SU-DHL-6 (cell line): Measurements from ENCODE around the gene SIM2.

Source experiments
- EZH2phosphoT487 ChIP-seq: fragments of 200-600 bp; sonication (generic), shearing (Covaris generic); conservative IDR thresholded peaks from 2 replicates; pipeline ENCODE4 v1.6.1; 2018; ENCODE audit warnings: mild to moderate bottlenecking, antibody characterized with exemption, low read length, moderate library complexity, mixed read lengths
- TF ChIP-seq, protein P1 (sequence below): fragments of 200-600 bp; sonication (generic); IDR thresholded peaks from one replicate; pipeline ENCODE4 v1.5.1; 2017; ENCODE audit warnings: antibody characterized with exemption, mild to moderate bottlenecking, low read length, moderate library complexity; ENCODE audit not compliant: insufficient read depth, poor library complexity, severe bottlenecking

DNA sequence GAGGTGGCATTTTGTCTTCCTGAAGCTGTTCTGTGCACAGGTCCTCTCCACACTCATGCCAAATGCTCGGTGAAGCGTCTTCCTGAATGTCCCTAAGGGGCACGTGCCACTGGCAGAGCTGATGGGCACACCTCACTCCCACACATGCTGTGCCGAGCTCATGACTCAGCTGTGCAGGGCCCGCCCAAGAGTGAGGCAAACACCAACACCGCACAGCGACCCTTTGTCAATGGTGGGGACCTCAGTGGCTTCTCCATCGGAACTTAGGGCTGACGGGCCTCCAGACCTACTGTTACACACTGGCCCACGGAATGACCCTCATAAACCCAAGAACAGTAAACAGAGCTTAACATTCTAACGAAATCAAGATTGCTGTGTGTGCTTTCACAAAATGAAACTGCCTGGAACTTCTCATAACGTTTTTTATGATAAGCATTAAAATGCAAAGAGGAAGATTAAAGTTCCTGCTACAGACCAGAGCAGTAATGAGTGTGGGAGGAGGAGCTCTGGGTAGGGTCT lies 89.3 kb downstream of the SIM2 start:
- TF ChIP-seq, protein P1, sequence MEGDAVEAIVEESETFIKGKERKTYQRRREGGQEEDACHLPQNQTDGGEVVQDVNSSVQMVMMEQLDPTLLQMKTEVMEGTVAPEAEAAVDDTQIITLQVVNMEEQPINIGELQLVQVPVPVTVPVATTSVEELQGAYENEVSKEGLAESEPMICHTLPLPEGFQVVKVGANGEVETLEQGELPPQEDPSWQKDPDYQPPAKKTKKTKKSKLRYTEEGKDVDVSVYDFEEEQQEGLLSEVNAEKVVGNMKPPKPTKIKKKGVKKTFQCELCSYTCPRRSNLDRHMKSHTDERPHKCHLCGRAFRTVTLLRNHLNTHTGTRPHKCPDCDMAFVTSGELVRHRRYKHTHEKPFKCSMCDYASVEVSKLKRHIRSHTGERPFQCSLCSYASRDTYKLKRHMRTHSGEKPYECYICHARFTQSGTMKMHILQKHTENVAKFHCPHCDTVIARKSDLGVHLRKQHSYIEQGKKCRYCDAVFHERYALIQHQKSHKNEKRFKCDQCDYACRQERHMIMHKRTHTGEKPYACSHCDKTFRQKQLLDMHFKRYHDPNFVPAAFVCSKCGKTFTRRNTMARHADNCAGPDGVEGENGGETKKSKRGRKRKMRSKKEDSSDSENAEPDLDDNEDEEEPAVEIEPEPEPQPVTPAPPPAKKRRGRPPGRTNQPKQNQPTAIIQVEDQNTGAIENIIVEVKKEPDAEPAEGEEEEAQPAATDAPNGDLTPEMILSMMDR, result no peak
- no peak for TF ChIP-seq EZH2phosphoT487
